ENCODE data around the gene TBC1D22A. TPM values are rescaled to one million over a fixed set of nuclear protein-coding genes. Genes with fewer than 3 reads are reported as not detected.

Gene TBC1D22A
- total RNA-seq, 1 donor = 16.7 TPM

DNA sequence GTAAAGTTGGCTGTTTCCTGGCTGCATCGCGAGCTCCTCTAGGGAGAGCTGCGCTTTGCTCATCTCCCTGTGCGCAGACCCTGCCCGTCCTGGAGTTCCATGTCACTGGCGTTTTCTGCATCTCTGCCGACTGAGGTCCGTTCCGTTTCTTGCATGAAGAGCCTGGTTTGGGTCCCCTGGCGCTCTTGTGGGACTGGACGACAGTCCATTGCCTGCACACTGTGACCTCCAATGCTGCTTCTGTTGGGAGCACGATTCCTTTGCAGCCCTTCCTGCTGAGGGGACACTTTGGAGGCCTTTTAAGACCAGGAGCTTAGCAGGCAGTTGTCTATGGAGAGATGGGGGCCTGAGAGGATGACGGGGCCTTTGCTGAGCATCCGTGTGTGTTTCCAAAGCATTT lies 90.3 kb downstream of the TBC1D22A start:
- no peak for DNase-seq (ENCODE audit: low read depth in 2 of 3, low spot score in 2 of 3)

DNA sequence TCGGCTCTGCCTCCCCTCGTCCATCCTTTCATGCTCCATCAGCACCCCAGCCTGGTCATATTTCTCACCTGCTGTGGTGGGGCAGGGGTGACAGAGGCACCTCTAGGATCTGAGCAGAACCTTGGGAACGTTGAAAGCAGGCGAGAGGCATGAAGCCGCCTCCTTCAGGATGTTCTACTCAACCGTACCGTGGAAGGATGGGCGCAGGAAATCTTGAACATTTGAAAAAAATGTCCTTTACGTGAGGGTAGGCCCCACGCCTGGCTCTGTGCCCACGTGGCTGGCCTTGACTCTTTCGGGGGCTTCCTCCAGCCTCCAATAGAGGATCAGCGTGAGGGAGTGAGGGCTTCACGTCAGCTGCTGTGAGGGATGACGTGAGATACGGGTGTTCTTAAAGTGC lies 90.7 kb downstream of the TBC1D22A start:
- no peak for DNase-seq (ENCODE audit: low read depth in 2 of 3, low spot score in 2 of 3)

DNA sequence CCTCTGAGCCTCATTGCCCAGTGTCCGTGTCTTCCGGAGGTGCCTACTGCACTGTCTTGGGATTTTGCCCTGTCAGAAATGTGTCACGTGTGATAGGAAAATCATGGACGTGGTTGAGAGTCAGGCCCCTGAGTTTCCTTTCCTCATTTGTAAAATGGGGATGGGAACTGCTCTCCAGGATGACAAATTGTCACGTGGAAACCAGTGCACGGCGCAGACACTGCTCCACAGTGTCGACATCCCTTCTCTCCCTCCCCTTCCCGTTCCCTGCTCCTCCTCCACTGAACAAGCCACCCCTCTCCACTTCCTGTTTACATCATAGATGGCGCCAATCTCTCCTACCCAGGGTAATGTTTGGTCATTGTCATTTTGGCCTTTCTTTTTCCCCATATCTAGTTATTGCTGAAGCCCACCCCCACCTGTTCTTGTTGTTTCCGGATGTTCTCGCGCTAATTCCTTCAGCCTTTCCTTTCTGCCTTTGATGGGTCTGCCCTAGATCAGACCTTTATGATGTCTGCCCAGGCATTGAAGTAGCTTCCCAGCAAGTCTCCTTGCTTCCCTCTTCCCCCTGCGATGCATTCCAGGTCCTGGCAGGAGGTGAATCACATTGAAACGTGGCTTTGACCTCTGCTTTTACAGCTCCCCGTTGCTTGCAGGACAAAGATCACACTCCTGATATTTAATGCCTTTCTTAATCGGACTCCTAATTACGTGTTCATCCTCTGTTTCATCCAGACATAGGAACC lies 91.8 kb downstream of the TBC1D22A start:
- DNase-seq (ENCODE audit: low read depth in 2 of 3, low spot score in 2 of 3) = no peak

DNA sequence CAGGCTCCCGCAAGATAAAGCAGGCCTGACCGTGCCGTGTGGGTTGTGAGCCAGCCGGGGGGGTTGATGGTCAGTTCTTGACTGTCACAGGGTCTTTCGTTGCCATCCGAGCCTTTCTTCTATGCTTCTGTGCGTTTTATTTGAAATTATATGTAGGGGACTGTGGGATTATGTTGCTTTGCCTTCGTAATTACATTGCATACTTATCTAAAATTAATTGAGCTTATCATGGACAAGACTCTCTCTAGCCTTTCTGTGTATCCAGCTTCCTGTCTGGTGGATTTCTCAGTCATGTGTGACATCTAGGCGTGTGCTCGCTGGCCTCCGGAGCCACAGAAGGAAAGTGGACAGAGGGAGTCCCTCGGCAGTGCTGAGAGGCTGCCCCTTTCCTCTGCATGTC lies 93.2 kb downstream of the TBC1D22A start:
- no peak for DNase-seq (ENCODE audit: low read depth in 2 of 3, low spot score in 2 of 3)

GRCh38 chr22:46856661-46857060 lies 94.2 kb downstream of the TBC1D22A start:
- DNase-seq (ENCODE audit: low read depth in 2 of 3, low spot score in 2 of 3) = no peak

- DNase-seq (ENCODE audit: low read depth in 2 of 3, low spot score in 2 of 3) = no peak
Measured at GRCh38 chr22:46857142-46857884, 94.9 kb downstream of the TBC1D22A start.

GRCh38 chr22:46857885-46858143 lies 95.4 kb downstream of the TBC1D22A start:
- DNase-seq (ENCODE audit: low read depth in 2 of 3, low spot score in 2 of 3) = no peak

- no peak for DNase-seq (ENCODE audit: low read depth in 2 of 3, low spot score in 2 of 3)
Measured at GRCh38 chr22:46858181-46858771, 95.8 kb downstream of the TBC1D22A start.

GRCh38 chr22:46860562-46860961 lies 98.1 kb downstream of the TBC1D22A start:
- DNase-seq (ENCODE audit: low read depth in 2 of 3, low spot score in 2 of 3) = no peak

DNA sequence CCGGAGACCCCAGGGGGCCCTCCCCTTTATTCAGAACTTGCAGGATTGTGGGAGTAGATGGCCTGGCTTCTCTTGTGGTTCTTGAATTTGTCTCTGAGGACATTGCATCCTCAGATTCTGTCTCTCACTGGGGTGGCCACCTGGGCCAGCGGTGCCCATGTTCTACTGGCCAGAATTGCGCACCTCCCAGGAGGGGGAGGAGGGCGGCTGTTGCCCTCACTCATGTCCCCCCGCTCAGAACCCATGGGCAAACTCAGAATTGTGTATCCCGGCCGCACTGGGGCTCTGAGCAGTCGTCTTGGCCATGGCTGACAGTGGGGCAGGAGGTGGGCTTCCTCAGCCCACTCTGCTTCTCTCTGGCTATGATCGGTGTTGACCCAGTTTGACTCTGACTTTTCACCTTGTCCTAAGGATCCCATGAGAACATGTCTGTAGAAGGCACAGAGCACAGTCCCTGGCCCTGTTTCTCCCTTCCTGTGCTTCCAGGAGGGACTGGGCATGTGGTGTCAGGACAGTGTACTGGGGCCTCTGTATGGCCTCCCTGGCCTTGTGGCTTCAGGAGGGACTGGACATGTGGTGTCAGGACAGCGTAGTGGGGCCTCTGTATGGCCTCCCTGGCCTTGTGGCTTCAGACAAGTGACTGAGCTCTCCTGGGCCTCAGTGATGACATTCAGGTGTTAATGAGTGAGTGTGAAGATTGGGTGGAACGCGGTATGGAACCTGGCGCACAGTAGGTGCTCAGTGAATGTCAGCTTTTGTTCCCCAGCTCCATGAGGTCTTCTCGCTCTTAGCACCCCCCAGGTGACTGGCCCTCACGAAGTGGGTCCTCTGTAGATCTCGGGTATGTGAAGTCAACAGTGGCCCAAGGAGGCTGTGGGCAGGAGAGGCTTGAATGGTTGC lies 99.3 kb downstream of the TBC1D22A start:
- DNase-seq (ENCODE audit: low read depth in 2 of 3, low spot score in 2 of 3) = no peak

- DNase-seq (ENCODE audit: low read depth in 2 of 3, low spot score in 2 of 3) = no peak
Measured at GRCh38 chr22:46862418-46863324, 100.2 kb downstream of the TBC1D22A start.

DNA sequence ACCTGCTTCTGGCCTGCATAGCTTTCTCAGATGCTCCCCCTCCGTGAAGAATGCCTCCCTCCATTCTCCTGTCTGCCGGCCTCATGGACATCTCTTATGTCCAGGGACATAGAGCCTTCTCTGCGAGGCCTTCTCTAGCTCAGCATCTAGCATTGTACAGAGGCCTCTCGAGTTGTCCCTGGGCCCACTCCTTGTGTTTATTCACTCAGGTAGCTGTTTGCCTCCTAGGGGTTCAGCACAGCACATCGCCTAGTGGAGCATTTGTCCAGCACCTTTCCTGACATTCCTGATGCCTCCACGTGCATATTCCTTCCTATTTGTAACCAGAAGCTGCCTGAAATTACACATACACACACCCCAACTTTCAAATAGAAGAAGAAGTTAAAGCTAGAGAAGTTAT lies 101.3 kb downstream of the TBC1D22A start:
- DNase-seq (ENCODE audit: low read depth in 2 of 3, low spot score in 2 of 3) = no peak

DNA sequence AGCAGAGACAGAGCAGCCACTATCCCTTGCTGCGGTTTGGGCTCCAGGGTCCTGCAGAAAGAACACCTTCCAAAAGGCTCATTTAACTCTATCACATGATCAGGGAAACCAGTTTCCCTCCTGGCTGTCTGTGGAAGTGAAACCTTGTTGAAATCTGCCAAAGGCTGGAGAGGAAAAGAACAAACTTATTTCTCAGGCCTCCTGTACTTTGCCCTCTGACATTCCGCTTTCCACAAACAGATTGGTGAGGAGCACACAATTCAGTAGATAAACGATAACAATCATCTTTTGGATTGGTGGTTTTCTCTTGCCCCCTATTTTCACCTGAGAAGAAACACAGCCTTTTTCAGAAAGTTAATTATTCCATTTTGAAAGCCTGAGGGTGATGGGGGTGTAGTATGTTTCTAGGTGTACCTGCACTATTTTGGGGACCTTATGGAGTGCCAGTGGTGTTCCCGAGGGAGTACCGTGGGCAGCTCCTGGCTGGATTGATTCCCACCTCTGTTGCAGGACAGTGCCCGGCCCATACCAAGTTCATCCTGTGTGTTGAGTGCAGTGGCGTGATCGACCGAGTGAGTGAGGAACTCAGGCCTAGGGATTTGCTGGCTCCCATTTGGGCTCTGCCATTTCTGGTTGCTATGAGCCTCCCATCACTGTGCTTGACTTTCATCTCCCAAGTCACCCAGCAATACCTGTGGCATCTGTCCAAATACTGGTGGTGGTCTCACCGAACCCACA lies 102.0 kb downstream of the TBC1D22A start:
- no peak for DNase-seq (ENCODE audit: low read depth in 2 of 3, low spot score in 2 of 3)

- DNase-seq (ENCODE audit: low read depth in 2 of 3, low spot score in 2 of 3) = no peak
Measured at GRCh38 chr22:46865052-46865434, 102.6 kb downstream of the TBC1D22A start.

DNA sequence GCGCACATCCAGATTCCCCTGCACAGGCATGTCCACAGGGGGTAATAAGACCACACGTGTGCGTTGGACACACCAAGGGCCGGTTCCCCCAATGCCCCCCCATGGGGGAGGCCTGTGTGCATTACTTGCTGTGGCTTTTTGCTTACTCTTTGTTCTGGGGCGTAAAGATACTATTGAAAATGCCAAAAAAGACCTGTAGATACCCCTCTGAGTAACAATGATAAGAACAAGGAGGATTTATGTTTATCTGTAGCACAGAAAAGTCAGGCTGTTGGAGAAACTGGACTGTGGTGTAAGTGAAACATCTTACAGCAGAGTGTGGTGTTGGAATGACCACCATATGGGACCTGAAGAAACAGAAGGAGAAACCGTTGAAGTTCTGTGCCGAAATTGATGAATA lies 103.2 kb downstream of the TBC1D22A start:
- DNase-seq (ENCODE audit: low read depth in 2 of 3, low spot score in 2 of 3) = no peak

- DNase-seq (ENCODE audit: low read depth in 2 of 3, low spot score in 2 of 3) = no peak
Measured at GRCh38 chr22:46866591-46866990, 104.1 kb downstream of the TBC1D22A start.

- DNase-seq (ENCODE audit: low read depth in 2 of 3, low spot score in 2 of 3) = no peak
Measured at GRCh38 chr22:46867106-46867505, 104.7 kb downstream of the TBC1D22A start.

DNA sequence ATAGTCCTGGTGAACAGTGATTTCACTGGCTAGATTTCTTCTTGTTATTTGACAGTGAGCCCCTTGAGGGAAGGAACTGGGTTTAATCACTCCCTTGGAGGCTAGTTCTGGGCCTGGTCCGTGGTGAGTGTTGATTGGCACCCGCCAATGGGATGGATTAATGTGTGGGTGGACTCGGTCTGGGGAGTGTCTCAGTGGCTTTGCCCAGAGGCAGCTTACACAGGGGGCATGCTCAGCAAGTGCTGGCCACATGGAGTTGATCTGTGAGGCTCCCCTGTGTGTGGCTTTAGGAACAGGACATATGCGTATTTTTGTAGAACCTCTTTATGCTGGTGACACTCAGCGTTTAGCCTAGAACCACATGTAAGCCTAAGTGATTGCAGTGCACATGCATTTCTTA lies 106.9 kb downstream of the TBC1D22A start:
- no peak for DNase-seq (ENCODE audit: low read depth in 2 of 3, low spot score in 2 of 3)

GRCh38 chr22:46869831-46870441 lies 107.5 kb downstream of the TBC1D22A start:
- DNase-seq (ENCODE audit: low read depth in 2 of 3, low spot score in 2 of 3) = no peak
